ENCODE data around the gene ESF1. TPM values are rescaled to one million over a fixed set of nuclear protein-coding genes. Genes with fewer than 3 reads are reported as not detected.

Gene ESF1
- polyA plus RNA-seq, 2 of the 4 experiments (the other 2 are of a cell fraction), result 30.5 to 34.8 TPM

GRCh38 chr20:13814672-13815071, 30.0 kb upstream of the ESF1 start:
- POLR2A ChIA-PET, result no interaction called here
- Histone ChIP-seq H3K27ac (no peak overlapping the region), H3K4me3 (no peak overlapping the region), H3K4me1 (0 out of 3 replicates have a peak, but pooled peaks cover 3% of the 10 kb centered on the region), H3K4me2 (no peak overlapping the region), H3K9me3 (no peaks in the 10 kb centered on the region)
- no peak for ATAC-seq
- no peak for DNase-seq (ENCODE audit: low read depth in 1 of 2, low spot score in 1 of 2)
- WGBS (ENCODE audit: missing lambda C conversion rate), result 91% methylated on average over 4 of the region's 4 CpGs
- no peak for FAIRE-seq
- TF ChIP-seq RFX5 (IDR thresholded peaks at IDR 0.05), result no peak
- TF ChIP-seq EHF (CRISPR knock-in tag; IDR thresholded peaks at IDR 0.05), result no peak
- TF ChIP-seq, protein P1, sequence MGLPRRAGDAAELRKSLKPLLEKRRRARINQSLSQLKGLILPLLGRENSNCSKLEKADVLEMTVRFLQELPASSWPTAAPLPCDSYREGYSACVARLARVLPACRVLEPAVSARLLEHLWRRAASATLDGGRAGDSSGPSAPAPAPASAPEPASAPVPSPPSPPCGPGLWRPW (IDR thresholded peaks at IDR 0.05), result no peak
- TF ChIP-seq RCOR1 (IDR thresholded peaks at IDR 0.05; ENCODE audit: low read depth, low read length), result no peak
- TF ChIP-seq ELK1 (IDR thresholded peaks at IDR 0.05; ENCODE audit: low read depth, low read length), result no peak
- TF ChIP-seq ESRRA (IDR thresholded peaks at IDR 0.05; ENCODE audit: borderline replicate concordance, low read length), result no peak
- no peak for TF ChIP-seq CHD4 (IDR thresholded peaks at IDR 0.05; ENCODE audit: borderline replicate concordance)
- no peak for TF ChIP-seq MYC (IDR thresholded peaks at IDR 0.05; ENCODE audit: borderline replicate concordance, low read length)
- TF ChIP-seq CEBPB (IDR thresholded peaks at IDR 0.05), result no peak
- no peak for TF ChIP-seq HEYL (CRISPR knock-in tag; IDR thresholded peaks at IDR 0.05)
- TF ChIP-seq, protein P2, sequence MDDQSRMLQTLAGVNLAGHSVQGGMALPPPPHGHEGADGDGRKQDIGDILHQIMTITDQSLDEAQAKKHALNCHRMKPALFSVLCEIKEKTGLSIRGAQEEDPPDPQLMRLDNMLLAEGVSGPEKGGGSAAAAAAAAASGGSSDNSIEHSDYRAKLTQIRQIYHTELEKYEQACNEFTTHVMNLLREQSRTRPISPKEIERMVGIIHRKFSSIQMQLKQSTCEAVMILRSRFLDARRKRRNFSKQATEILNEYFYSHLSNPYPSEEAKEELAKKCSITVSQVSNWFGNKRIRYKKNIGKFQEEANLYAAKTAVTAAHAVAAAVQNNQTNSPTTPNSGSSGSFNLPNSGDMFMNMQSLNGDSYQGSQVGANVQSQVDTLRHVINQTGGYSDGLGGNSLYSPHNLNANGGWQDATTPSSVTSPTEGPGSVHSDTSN (IDR thresholded peaks at IDR 0.05), result no peak
- TF ChIP-seq, protein P3, sequence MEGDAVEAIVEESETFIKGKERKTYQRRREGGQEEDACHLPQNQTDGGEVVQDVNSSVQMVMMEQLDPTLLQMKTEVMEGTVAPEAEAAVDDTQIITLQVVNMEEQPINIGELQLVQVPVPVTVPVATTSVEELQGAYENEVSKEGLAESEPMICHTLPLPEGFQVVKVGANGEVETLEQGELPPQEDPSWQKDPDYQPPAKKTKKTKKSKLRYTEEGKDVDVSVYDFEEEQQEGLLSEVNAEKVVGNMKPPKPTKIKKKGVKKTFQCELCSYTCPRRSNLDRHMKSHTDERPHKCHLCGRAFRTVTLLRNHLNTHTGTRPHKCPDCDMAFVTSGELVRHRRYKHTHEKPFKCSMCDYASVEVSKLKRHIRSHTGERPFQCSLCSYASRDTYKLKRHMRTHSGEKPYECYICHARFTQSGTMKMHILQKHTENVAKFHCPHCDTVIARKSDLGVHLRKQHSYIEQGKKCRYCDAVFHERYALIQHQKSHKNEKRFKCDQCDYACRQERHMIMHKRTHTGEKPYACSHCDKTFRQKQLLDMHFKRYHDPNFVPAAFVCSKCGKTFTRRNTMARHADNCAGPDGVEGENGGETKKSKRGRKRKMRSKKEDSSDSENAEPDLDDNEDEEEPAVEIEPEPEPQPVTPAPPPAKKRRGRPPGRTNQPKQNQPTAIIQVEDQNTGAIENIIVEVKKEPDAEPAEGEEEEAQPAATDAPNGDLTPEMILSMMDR (IDR thresholded peaks at IDR 0.05), result no peak
- no peak for TF ChIP-seq MAZ (IDR thresholded peaks at IDR 0.05; ENCODE audit: borderline replicate concordance, low read depth, low read length)
- TF ChIP-seq FOSB (CRISPR knock-in tag; IDR thresholded peaks at IDR 0.05), result no peak
- TF ChIP-seq, protein P4, sequence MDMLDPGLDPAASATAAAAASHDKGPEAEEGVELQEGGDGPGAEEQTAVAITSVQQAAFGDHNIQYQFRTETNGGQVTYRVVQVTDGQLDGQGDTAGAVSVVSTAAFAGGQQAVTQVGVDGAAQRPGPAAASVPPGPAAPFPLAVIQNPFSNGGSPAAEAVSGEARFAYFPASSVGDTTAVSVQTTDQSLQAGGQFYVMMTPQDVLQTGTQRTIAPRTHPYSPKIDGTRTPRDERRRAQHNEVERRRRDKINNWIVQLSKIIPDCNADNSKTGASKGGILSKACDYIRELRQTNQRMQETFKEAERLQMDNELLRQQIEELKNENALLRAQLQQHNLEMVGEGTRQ (IDR thresholded peaks at IDR 0.05), result no peak
- TF ChIP-seq CBX8 (IDR thresholded peaks at IDR 0.05), result no peak
- TF ChIP-seq FOSL2 (IDR thresholded peaks at IDR 0.05), result no peak
- no peak for TF ChIP-seq FOSL2 (CRISPR knock-in tag; IDR thresholded peaks at IDR 0.05)
- TF ChIP-seq BCL3 (IDR thresholded peaks at IDR 0.05), result no peak
- TF ChIP-seq EP300 (IDR thresholded peaks at IDR 0.05), result no peak
- CTCF ChIA-PET, result no interaction called here

DNA sequence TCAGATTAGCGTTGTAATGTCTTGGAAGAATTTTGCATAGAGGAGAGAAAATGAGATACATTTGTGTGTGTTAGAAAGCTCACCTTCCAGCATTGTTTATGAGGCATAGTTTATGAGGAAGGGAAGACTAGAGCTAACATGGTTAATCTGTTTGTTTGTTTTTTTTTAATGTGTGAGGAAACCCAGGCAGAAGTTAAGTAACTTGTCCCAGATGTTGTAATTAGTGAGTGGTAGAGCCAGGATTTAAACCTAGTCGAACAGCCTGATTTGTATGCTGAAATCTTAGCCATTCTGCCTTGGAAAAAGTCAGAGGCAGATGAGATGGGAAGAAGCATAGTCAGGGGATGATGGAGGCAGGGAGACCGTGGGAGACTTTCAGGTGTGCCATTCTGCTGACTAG, 29.2 kb upstream of the ESF1 start:
- ChIA-PET CTCF (no interaction called here), POLR2A (no interaction called here)
- H3K4me2 ChIP-seq, result no peak overlapping the region
- H3K4me1 ChIP-seq, result 0 out of 3 replicates have a peak, but pooled peaks cover 3% of the 10 kb centered on the region
- FAIRE-seq, result no peak
- H3K27ac ChIP-seq, result no peak overlapping the region
- H3K4me3 ChIP-seq, result no peak overlapping the region
- H3K9me3 ChIP-seq, result no peaks in the 10 kb centered on the region
- TF ChIP-seq POLR2AphosphoS2 (conservative IDR thresholded peaks at IDR 0.05; ENCODE audit: low read length) (no peak), MYC (IDR thresholded peaks at IDR 0.05; ENCODE audit: borderline replicate concordance, low read length) (no peak), RNF2 (IDR thresholded peaks at IDR 0.05; ENCODE audit: borderline replicate concordance, low read depth) (no peak), CBX8 (IDR thresholded peaks at IDR 0.05) (no peak), RAD21 (conservative IDR thresholded peaks at IDR 0.05 in 1 of 2, IDR thresholded peaks at IDR 0.05 in 1 of 2) (no peak), HOXA7 (CRISPR knock-in tag; IDR thresholded peaks at IDR 0.05) (no peak), POLR2A (IDR thresholded peaks at IDR 0.05; ENCODE audit: low read length) (no peak), RFX5 (IDR thresholded peaks at IDR 0.05) (no peak)
- TF ChIP-seq, protein P1 (IDR thresholded peaks at IDR 0.05), result no peak
- TF ChIP-seq, protein P5, sequence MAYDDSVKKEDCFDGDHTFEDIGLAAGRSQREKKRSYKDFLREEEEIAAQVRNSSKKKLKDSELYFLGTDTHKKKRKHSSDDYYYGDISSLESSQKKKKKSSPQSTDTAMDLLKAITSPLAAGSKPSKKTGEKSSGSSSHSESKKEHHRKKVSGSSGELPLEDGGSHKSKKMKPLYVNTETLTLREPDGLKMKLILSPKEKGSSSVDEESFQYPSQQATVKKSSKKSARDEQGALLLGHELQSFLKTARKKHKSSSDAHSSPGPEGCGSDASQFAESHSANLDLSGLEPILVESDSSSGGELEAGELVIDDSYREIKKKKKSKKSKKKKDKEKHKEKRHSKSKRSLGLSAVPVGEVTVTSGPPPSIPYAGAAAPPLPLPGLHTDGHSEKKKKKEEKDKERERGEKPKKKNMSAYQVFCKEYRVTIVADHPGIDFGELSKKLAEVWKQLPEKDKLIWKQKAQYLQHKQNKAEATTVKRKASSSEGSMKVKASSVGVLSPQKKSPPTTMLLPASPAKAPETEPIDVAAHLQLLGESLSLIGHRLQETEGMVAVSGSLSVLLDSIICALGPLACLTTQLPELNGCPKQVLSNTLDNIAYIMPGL (CRISPR knock-in tag; IDR thresholded peaks at IDR 0.05; ENCODE audit: borderline replicate concordance), result no peak
- DNase-seq (ENCODE audit: low read depth in 1 of 2, low spot score in 1 of 2), result no peak
- 85% methylated on average over 3 of the region's 3 CpGs for WGBS (ENCODE audit: missing lambda C conversion rate)
- no peak for ATAC-seq

Measured in A549 (cell line).